HG03045 (cell line): ENCODE data around the gene RTN4RL1.

ENCODE experiments used
- ATAC-seq: cut with Tn5 transposase; IDR thresholded peaks from one replicate; pipeline ENCODE4 v1.9.1; 2021; ENCODE audit warnings: mild to moderate bottlenecking, moderate library complexity; ENCODE audit not compliant: unreplicated experiment

Gene RTN4RL1

GRCh38 chr17:2059547-2060384 is 34.6 kb upstream of the RTN4RL1 start:
- ATAC-seq, result no peak

- no peak for ATAC-seq
Observed at GRCh38 chr17:2058586-2059546, 33.7 kb upstream of the RTN4RL1 start.

GRCh38 chr17:2057760-2058585 is 32.8 kb upstream of the RTN4RL1 start:
- ATAC-seq, result no peak

- no peak for ATAC-seq
Observed at GRCh38 chr17:2057175-2057759, 32.1 kb upstream of the RTN4RL1 start.

GRCh38 chr17:2056206-2057174 is 31.4 kb upstream of the RTN4RL1 start:
- ATAC-seq, result no peak

- no peak for ATAC-seq
Observed at GRCh38 chr17:2055292-2056205, 30.4 kb upstream of the RTN4RL1 start.

- ATAC-seq, result peak; percentile 25
Observed at GRCh38 chr17:2054512-2055291, 29.6 kb upstream of the RTN4RL1 start, which contains the start of gene HIC1. HIC1 (plus strand) TSS chr17:2055103; CDS start chr17:2056691, 1,588 bp downstream.

- ATAC-seq, result no peak
Observed at GRCh38 chr17:2054262-2054511, 29.1 kb upstream of the RTN4RL1 start.

GRCh38 chr17:2053380-2054261 is 28.5 kb upstream of the RTN4RL1 start:
- ATAC-seq, result no peak

- ATAC-seq, result no peak
Observed at GRCh38 chr17:2051933-2052559, 26.9 kb upstream of the RTN4RL1 start.

- ATAC-seq, result no peak
Observed at GRCh38 chr17:2051061-2051932, 26.2 kb upstream of the RTN4RL1 start.

- peak; percentile 18 for ATAC-seq
Observed at GRCh38 chr17:2050300-2051060, 25.3 kb upstream of the RTN4RL1 start.

- ATAC-seq, result peak; percentile 43
Observed at GRCh38 chr17:2049333-2050299, 24.5 kb upstream of the RTN4RL1 start.
